Activated B cell treated with CpG ODN at 0.5 μM for 24 hours (primary cell): Measurements from ENCODE around the gene PREX1. TPM values are rescaled to one million over a fixed set of nuclear protein-coding genes. Genes with fewer than 3 reads are reported as not detected.
A peak's percentile ranks its signal among the peaks of the same experiment; 100 is the strongest.
"Not testable (repeated sequence)": the region's sequence is repeated elsewhere in the genome, so short reads cannot be mapped to it uniquely, and the experiment has no call there.

Source experiments
- ATAC-seq: fragments of 200-7000 bp; cut with Tn5 transposase; one replicate; pipeline ENCODE4 v1.10.0; 2021; ENCODE audit warnings: low read depth, mild to moderate bottlenecking, moderate library complexity
- CTCF ChIA-PET: fragments of 350-600 bp; sonication (Branson Sonifier 250); formaldehyde crosslinking; loops from one replicate; lab custom pipeline; 2021; ENCODE audit warnings: antibody characterized with exemption; lab: Charles Lee
- POLR2A ChIA-PET: fragments of 350-600 bp; sonication (Branson Sonifier 250); formaldehyde crosslinking; loops from one replicate; lab custom pipeline; 2021; ENCODE audit warnings: antibody characterized with exemption; lab: Charles Lee
- DNase-seq: peaks from one replicate; pipeline ENCODE4 v3.0.0; 2022
- H3K27ac Mint-ChIP-seq: one replicate; pipeline ENCODE4 v1.8.0; 2020; ENCODE audit warnings: mixed read lengths
- H3K27me3 Mint-ChIP-seq: one replicate; pipeline ENCODE4 v1.8.0; 2021; ENCODE audit warnings: mixed read lengths
- H3K36me3 Mint-ChIP-seq: one replicate; pipeline ENCODE4 v1.8.0; 2021; ENCODE audit warnings: low read depth, mixed read lengths
- H3K4me1 Mint-ChIP-seq: one replicate; pipeline ENCODE4 v1.8.0; 2021; ENCODE audit warnings: mixed read lengths
- H3K4me3 Mint-ChIP-seq: one replicate; pipeline ENCODE4 v1.8.0; 2020; ENCODE audit warnings: mild to moderate bottlenecking, mixed read lengths
- H3K9me3 Mint-ChIP-seq: one replicate; pipeline ENCODE4 v1.8.0; 2020; ENCODE audit warnings: mixed read lengths
- intact Hi-C: fragments of 100-400 bp; cut with micrococcal nuclease; formaldehyde crosslinking; loops from one replicate; pipeline ENCODE4 v1.15.1; 2024
- total RNA-seq: library from RNA; stranded (reverse); gene quantifications from 2 replicates; pipeline ENCODE4 v1.2.3, GENCODE V29; 2022
- TF ChIP-seq, protein P1 (sequence below): fragments of 200-600 bp; IDR thresholded peaks from one replicate; pipeline ENCODE4 v1.8.0; 2022; ENCODE audit warnings: antibody characterized with exemption, mild to moderate bottlenecking

The PREX1 gene
- total RNA-seq, 1 donor from 2014 or later, result 71.4 TPM

DNA sequence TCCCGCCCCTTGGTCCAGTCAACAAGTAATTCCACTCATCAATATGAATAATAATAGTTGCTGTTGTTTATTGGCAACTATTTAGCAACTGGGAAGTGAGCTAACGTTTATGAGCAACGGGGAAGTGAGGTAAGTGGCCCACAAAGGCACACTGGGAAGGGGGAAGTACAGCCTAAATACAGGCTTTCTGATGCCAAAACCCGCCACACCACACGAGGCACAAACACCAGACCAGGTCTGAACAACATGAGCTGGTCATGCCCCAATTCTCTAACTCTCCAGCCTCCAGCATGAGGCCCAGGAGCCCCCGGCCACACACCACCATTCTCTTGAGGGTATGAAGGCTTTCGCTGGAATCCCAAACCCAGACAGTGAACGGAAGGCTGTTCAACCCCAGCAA, 50.8 kb downstream of the PREX1 start:
- H3K27ac Mint-ChIP-seq, result peak overlapping the region; percentile 89
- ChIA-PET POLR2A (interaction anchor here (1.7 kb wide), 2 partner anchors 11 to 49 kb away, joined by 6 to 7 read pairs; no protein-coding TSS in a partner anchor), CTCF (interaction anchor here (1.0 to 1.2 kb wide), 2 partner anchors 12 to 100 kb away, joined by 3 to 4 read pairs; no protein-coding TSS in a partner anchor)
- TF ChIP-seq, protein P1, sequence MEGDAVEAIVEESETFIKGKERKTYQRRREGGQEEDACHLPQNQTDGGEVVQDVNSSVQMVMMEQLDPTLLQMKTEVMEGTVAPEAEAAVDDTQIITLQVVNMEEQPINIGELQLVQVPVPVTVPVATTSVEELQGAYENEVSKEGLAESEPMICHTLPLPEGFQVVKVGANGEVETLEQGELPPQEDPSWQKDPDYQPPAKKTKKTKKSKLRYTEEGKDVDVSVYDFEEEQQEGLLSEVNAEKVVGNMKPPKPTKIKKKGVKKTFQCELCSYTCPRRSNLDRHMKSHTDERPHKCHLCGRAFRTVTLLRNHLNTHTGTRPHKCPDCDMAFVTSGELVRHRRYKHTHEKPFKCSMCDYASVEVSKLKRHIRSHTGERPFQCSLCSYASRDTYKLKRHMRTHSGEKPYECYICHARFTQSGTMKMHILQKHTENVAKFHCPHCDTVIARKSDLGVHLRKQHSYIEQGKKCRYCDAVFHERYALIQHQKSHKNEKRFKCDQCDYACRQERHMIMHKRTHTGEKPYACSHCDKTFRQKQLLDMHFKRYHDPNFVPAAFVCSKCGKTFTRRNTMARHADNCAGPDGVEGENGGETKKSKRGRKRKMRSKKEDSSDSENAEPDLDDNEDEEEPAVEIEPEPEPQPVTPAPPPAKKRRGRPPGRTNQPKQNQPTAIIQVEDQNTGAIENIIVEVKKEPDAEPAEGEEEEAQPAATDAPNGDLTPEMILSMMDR, result no peak
- H3K36me3 Mint-ChIP-seq, result peaks cover 21% of the 10 kb centered on the region
- no peaks in the 10 kb centered on the region for H3K27me3 Mint-ChIP-seq
- intact Hi-C loops, result no loop called here
- DNase-seq, result no peak
- peaks cover 6% of the 10 kb centered on the region for H3K9me3 Mint-ChIP-seq
- H3K4me1 Mint-ChIP-seq, result peaks cover 38% of the 10 kb centered on the region
- ATAC-seq, result peak; percentile 47
- peak overlapping the region; percentile 60 for H3K4me3 Mint-ChIP-seq

DNA sequence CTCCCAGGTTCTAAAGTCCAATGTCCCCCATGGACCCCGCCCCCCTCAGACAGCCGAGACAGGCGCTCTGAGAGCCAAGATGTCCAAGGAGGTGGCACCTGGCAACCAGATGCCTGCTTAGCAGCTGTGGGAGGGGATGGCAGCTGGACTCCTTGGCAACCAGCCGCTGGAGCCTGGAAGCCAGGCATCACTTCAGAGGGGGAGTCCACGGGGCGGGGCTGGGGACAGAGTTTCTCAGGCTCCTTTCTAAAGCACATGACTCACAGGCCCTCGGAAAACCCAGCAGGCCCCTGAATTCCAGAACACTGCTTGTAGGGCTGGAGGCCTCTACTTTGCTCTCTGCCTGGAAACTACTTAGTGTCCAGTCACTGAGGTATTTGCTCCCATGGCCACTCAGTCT, 51.5 kb downstream of the PREX1 start:
- no peak overlapping the region for H3K4me3 Mint-ChIP-seq
- DNase-seq (no peak), ATAC-seq (no peak)
- H3K27ac Mint-ChIP-seq, result peak overlapping the region; percentile 89
- H3K9me3 Mint-ChIP-seq, result peaks cover 6% of the 10 kb centered on the region
- intact Hi-C loops, result no loop called here
- ChIA-PET CTCF (interaction anchor here (1.0 kb wide), 1 partner anchor 12 kb away, joined by 4 read pairs; no protein-coding TSS in a partner anchor), POLR2A (interaction anchor here (1.7 kb wide), 1 partner anchor 12 kb away, joined by 6 read pairs; no protein-coding TSS in a partner anchor)
- no peaks in the 10 kb centered on the region for H3K27me3 Mint-ChIP-seq
- TF ChIP-seq, protein P1, result no peak
- H3K4me1 Mint-ChIP-seq, result peaks cover 43% of the 10 kb centered on the region
- peaks cover 21% of the 10 kb centered on the region for H3K36me3 Mint-ChIP-seq

DNA sequence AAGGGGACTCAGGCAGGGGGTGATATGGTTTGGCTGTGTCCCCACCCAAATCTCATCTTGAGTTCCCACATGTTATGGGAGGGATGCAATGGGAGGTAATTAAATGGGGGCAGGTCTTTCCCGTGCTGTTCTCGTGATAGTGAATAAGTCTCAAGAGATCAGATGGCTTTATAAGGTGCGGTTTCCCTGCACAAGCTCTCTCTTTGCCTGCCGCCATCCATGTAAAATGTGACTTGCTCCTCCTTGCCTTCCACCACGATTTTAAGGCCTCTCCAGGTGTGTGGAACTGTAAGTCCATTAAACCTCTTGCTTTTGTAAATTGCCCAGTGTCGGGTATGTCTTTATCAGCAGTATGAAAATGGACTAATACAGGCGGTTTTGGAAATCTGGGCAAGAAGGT, 52.3 kb downstream of the PREX1 start:
- DNase-seq, H3K9me3 Mint-ChIP-seq, intact Hi-C loops, POLR2A ChIA-PET, CTCF ChIA-PET, H3K27me3 Mint-ChIP-seq, H3K4me3 Mint-ChIP-seq, ATAC-seq: not testable (repeated sequence)
- Mint-ChIP-seq H3K36me3 (peaks cover 21% of the 10 kb centered on the region), H3K4me1 (peaks cover 50% of the 10 kb centered on the region), H3K27ac (peak overlapping the region; percentile 70)

DNA sequence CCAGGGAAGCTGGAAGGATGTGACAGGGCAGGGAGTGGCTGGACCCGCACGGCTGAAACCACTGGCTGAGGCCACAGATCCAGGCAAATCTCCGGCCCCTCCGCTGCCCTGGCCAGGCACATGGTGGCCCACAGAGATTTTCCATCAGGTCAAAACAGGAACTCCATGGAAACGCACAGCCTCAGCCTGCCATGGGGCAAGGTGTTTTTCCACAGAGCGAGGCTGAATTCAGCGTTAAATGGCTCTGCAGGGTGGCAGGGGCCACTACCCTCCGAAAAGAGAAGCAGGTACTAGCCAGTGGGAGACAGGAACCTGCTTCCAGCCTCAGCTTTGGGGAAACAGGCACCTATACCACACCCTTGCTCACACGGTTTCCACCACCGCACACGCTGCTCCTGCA, 53.1 kb downstream of the PREX1 start:
- Mint-ChIP-seq H3K27me3 (no peaks in the 10 kb centered on the region), H3K4me1 (peaks cover 58% of the 10 kb centered on the region), H3K4me3 (no peak overlapping the region), H3K27ac (peak overlapping the region; percentile 70), H3K36me3 (peaks cover 20% of the 10 kb centered on the region), H3K9me3 (peaks cover 6% of the 10 kb centered on the region)
- intact Hi-C loops, result no loop called here
- TF ChIP-seq, protein P1, result no peak
- DNase-seq (no peak), ATAC-seq (no peak)
- CTCF ChIA-PET, result no interaction called here
- POLR2A ChIA-PET, result interaction anchor here (1.5 kb wide), 1 partner anchor 9 kb away, joined by 5 read pairs; no protein-coding TSS in a partner anchor

DNA sequence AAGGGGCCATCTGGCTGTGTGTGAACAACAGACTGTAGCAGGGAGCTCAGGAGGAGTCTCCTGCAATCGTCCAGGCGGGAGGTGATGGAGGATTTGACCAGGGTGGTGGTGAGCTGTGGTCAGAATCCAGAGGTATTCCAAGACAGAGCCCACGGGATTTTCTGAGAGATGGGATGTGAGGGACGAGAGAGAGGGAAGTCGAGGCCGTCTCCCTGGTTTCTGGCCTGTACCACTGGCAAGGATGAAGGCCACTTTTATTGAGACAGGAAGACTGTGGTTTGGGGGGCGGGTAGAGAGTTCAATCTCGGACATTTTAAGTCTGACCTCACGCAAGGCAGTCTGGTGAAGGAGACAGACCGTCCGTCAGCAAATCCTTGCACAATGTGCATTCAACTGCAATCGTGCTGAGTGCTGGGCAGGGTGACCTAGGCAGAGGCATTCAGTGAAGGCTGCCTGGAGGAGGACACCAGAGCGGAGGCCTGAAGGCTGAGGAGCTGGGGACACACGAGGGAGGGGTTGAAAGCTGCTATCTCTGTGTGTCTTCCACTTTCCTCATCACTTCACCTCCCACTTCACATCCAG, 53.9 kb downstream of the PREX1 start:
- Mint-ChIP-seq H3K36me3 (peaks cover 19% of the 10 kb centered on the region), H3K4me3 (no peak overlapping the region), H3K27ac (peak overlapping the region; percentile 69), H3K27me3 (no peaks in the 10 kb centered on the region), H3K4me1 (peaks cover 66% of the 10 kb centered on the region), H3K9me3 (no peaks in the 10 kb centered on the region)
- no peak for ATAC-seq
- TF ChIP-seq, protein P1, result no peak
- ChIA-PET POLR2A (interaction anchor here (1.5 kb wide), 1 partner anchor 10 kb away, joined by 5 read pairs; no protein-coding TSS in a partner anchor), CTCF (no interaction called here)
- DNase-seq, result no peak
- intact Hi-C loops, result no loop called here
